ENCODE results near the gene PIERCE2.

DNA sequence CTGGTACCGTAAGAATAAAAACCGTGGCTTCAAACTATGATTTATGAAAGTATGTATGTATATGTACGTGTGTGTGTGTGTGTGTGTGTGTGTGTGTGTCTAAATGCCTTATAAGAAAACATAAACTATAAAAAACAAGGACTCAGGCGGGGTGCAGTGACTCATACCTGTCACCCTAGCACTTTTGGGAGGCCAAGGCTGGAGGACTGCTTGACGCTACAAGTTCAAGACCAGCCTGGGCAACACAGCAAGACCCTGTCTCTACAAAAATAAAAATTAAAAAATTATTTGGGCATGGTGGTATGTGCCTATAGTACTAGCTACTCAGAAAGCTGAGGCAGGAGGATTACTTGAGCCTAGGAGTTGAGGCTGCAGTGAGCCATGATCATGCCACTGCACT lies 29.2 kb upstream of the PIERCE2 start:
- TF ChIP-seq, protein P1, sequence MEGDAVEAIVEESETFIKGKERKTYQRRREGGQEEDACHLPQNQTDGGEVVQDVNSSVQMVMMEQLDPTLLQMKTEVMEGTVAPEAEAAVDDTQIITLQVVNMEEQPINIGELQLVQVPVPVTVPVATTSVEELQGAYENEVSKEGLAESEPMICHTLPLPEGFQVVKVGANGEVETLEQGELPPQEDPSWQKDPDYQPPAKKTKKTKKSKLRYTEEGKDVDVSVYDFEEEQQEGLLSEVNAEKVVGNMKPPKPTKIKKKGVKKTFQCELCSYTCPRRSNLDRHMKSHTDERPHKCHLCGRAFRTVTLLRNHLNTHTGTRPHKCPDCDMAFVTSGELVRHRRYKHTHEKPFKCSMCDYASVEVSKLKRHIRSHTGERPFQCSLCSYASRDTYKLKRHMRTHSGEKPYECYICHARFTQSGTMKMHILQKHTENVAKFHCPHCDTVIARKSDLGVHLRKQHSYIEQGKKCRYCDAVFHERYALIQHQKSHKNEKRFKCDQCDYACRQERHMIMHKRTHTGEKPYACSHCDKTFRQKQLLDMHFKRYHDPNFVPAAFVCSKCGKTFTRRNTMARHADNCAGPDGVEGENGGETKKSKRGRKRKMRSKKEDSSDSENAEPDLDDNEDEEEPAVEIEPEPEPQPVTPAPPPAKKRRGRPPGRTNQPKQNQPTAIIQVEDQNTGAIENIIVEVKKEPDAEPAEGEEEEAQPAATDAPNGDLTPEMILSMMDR (IDR thresholded peaks at IDR 0.05), result no peak
- no peak for TF ChIP-seq POLR2AphosphoS5 (IDR thresholded peaks at IDR 0.05)
- no peak for TF ChIP-seq POLR2A (IDR thresholded peaks at IDR 0.05)

Data from breast epithelium (tissue), 3 donors.